ENCODE data around the gene SURF1.

DNA sequence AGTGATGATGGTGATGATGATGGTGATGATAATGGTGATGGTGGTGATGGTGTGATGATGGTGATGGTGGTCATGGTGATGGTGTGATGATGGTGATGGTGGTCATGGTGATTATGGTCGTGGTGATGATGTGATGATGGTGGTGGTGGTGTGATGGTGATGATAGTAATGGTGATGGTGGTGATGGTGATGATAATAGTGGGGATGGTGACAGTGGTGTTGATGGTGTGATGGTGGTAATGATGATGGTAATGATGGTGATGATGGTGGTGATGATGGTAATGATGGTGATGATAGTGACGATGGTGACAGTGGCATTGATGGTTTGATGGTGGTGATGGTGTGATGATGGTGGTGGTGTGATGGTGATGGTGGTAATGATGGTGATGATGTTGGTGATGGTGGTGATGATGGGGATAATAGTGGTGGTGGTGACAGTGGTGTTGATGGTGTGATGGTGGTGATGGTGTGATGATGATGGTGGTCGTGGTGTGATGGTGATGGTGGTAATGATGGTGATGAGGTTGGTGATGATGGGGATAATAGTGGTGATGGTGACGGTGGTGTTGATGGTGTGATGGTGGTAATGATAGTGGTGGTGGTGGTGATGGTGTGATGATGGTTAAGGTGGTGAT is 26.3 kb upstream of the SURF1 start:
- no peak for TF ChIP-seq EZH2 (IDR thresholded peaks at IDR 0.05; ENCODE audit: low read length, unreplicated experiment)
- TF ChIP-seq, protein P1, sequence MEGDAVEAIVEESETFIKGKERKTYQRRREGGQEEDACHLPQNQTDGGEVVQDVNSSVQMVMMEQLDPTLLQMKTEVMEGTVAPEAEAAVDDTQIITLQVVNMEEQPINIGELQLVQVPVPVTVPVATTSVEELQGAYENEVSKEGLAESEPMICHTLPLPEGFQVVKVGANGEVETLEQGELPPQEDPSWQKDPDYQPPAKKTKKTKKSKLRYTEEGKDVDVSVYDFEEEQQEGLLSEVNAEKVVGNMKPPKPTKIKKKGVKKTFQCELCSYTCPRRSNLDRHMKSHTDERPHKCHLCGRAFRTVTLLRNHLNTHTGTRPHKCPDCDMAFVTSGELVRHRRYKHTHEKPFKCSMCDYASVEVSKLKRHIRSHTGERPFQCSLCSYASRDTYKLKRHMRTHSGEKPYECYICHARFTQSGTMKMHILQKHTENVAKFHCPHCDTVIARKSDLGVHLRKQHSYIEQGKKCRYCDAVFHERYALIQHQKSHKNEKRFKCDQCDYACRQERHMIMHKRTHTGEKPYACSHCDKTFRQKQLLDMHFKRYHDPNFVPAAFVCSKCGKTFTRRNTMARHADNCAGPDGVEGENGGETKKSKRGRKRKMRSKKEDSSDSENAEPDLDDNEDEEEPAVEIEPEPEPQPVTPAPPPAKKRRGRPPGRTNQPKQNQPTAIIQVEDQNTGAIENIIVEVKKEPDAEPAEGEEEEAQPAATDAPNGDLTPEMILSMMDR (conservative IDR thresholded peaks at IDR 0.05; ENCODE audit: low read depth, low read length): no peak
